Activated CD4-positive, alpha-beta T cell treated with anti-CD3 and anti-CD28 coated beads for 36 hours (primary cell): ENCODE data around the gene LRRFIP1. TPM values are rescaled to one million over a fixed set of nuclear protein-coding genes. Genes with fewer than 3 reads are reported as not detected.

Experiments used
- ATAC-seq: fragments of 200-7000 bp; cut with Tn5 transposase; one replicate; pipeline ENCODE4 v1.10.0; 2021; ENCODE audit warnings: mild to moderate bottlenecking, moderate library complexity
- CTCF ChIA-PET: fragments of 350-600 bp; sonication (Branson Sonifier 250); formaldehyde crosslinking; loops from one replicate; lab custom pipeline; 2021; ENCODE audit warnings: antibody characterized with exemption; lab: Charles Lee
- POLR2A ChIA-PET: fragments of 350-600 bp; sonication (Branson Sonifier 250); formaldehyde crosslinking; loops from one replicate; lab custom pipeline; 2021; ENCODE audit warnings: antibody characterized with exemption, inconsistent platforms; lab: Charles Lee
- DNase-seq: peaks from one replicate; pipeline ENCODE4 v3.0.0-alpha.2; 2020
- H3K27ac Mint-ChIP-seq: one replicate; pipeline ENCODE4 v1.8.0; 2021; ENCODE audit warnings: mixed read lengths
- H3K27me3 Mint-ChIP-seq: one replicate; pipeline ENCODE4 v1.8.0; 2021; ENCODE audit warnings: mixed read lengths
- H3K36me3 Mint-ChIP-seq: one replicate; pipeline ENCODE4 v1.8.0; 2021; ENCODE audit warnings: low read depth, mixed read lengths
- H3K4me1 Mint-ChIP-seq: one replicate; pipeline ENCODE4 v1.8.0; 2021; ENCODE audit warnings: mixed read lengths
- H3K4me3 Mint-ChIP-seq: one replicate; pipeline ENCODE4 v1.8.0; 2021; ENCODE audit warnings: mild to moderate bottlenecking, moderate library complexity, mixed read lengths
- H3K9me3 Mint-ChIP-seq: one replicate; pipeline ENCODE4 v1.8.0; 2021; ENCODE audit warnings: low read depth, mixed read lengths
- intact Hi-C, 2 experiments: fragments of 100-400 bp; cut with DNase I in 1 of 2; cut with micrococcal nuclease in 1 of 2; formaldehyde crosslinking; loops; one replicate each; pipeline versions ENCODE4 v1.14.2 to v1.15.1; 2022 to 2024; cut with DNase I, micrococcal nuclease
- total RNA-seq, 2 experiments: library from RNA; stranded (reverse); gene quantifications; one replicate each; pipeline ENCODE4 v1.2.3, GENCODE V29; 2021

Gene LRRFIP1
- total RNA-seq, 2 experiments from 2014 or later, result 234 to 235 TPM

DNA sequence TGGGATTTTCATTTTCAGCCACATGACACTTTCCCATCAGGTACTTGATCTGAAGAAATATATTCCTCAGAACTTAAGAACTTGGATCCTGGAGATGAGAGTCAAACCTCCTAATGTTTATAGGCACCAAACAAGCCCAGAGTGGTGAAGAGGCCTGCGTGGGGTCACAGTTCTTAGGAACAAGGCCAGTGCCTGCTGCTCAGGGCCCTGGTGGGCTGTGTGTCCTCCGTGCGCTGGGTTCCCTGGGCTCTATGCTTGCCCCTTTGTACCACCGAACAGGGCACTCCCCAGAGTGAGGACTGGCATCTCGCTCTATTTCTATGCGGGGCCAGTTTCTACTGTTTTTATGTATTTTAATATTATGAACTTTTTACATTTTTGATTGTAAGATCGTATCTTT, 95.2 kb downstream of the LRRFIP1 start:
- no peak for DNase-seq
- CTCF ChIA-PET, result interaction anchor here (0.7 to 0.9 kb wide), 2 partner anchors 49 to 1951 kb away, joined by 4 to 5 read pairs; no protein-coding TSS in a partner anchor
- intact Hi-C loops, result no loop called here
- Mint-ChIP-seq H3K27ac (no peak overlapping the region), H3K4me3 (no peak overlapping the region), H3K36me3 (peaks cover 36% of the 10 kb centered on the region), H3K4me1 (peaks cover 55% of the 10 kb centered on the region), H3K9me3 (no peaks in the 10 kb centered on the region), H3K27me3 (no peaks in the 10 kb centered on the region)
- no peak for ATAC-seq
- POLR2A ChIA-PET, result interaction anchor here (0.7 kb wide), 1 partner anchor 9 kb away, joined by 3 read pairs; no protein-coding TSS in a partner anchor

DNA sequence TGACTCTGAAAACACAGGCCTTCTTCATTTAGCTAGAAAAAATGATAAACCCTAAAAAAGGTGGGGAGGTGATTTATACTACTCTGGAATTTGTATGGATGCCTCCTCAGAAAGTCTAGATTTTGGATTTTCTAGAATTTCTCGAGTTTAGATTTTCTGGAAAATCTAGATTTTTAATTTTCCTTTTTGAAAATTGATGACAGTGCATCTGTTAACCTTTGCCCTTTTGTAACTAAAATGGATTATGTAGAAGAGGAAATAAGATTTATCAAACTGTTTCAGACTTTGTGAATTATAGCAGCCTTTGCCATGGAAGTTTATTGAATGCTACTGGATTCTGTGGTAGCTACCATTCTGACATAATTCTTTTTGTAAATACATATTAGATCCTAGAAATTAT, 95.6 kb downstream of the LRRFIP1 start:
- POLR2A ChIA-PET, result interaction anchor here (0.7 kb wide), 1 partner anchor 9 kb away, joined by 3 read pairs; no protein-coding TSS in a partner anchor
- ATAC-seq, result no peak
- H3K9me3 Mint-ChIP-seq, result no peaks in the 10 kb centered on the region

GRCh38 chr2:237723602-237724001, 96.2 kb downstream of the LRRFIP1 start:
- ATAC-seq, result peak; percentile 41
- no peak overlapping the region for H3K4me3 Mint-ChIP-seq
- POLR2A ChIA-PET, result interaction anchor here (0.7 kb wide), 1 partner anchor 8 kb away, joined by 3 read pairs; no protein-coding TSS in a partner anchor

More for the DNA sequence above, 95.6 kb downstream of the LRRFIP1 start:
- Mint-ChIP-seq H3K27ac (no peak overlapping the region), H3K27me3 (no peaks in the 10 kb centered on the region), H3K4me3 (no peak overlapping the region), H3K36me3 (peaks cover 33% of the 10 kb centered on the region), H3K4me1 (peaks cover 59% of the 10 kb centered on the region)
- DNase-seq, result no peak
- CTCF ChIA-PET, result interaction anchor here (0.7 to 0.9 kb wide), 2 partner anchors 50 to 1951 kb away, joined by 4 to 5 read pairs; no protein-coding TSS in a partner anchor
- intact Hi-C loops, result no loop called here

GRCh38 chr2:237724811-237725478, 97.6 kb downstream of the LRRFIP1 start:
- CTCF ChIA-PET, result interaction anchor here (1.0 to 1.5 kb wide), 3 partner anchors 17 to 20 kb away, joined by 3 to 7 read pairs (median 5); no protein-coding TSS in a partner anchor
- intact Hi-C loops, result no loop called here
- H3K4me1 Mint-ChIP-seq, result peaks cover 65% of the 10 kb centered on the region
- POLR2A ChIA-PET, result interaction anchor here (0.6 kb wide), 1 partner anchor 418 kb away, joined by 5 read pairs; no protein-coding TSS in a partner anchor
- H3K27me3 Mint-ChIP-seq, result no peaks in the 10 kb centered on the region
- H3K4me3 Mint-ChIP-seq, result no peak overlapping the region
- H3K9me3 Mint-ChIP-seq, result no peaks in the 10 kb centered on the region
- H3K27ac Mint-ChIP-seq, result no peak overlapping the region
- ATAC-seq (no peak), DNase-seq (no peak)
- peaks cover 25% of the 10 kb centered on the region for H3K36me3 Mint-ChIP-seq

More at GRCh38 chr2:237723602-237724001, 96.2 kb downstream of the LRRFIP1 start:
- intact Hi-C loops, result no loop called here
- H3K4me1 Mint-ChIP-seq, result peaks cover 56% of the 10 kb centered on the region
- H3K36me3 Mint-ChIP-seq, result peaks cover 30% of the 10 kb centered on the region
- H3K27ac Mint-ChIP-seq, result peak overlapping the region; percentile 19
- CTCF ChIA-PET, result interaction anchor here (0.7 to 1.5 kb wide), 4 partner anchors 16 to 1950 kb away, joined by 4 to 7 read pairs (median 5); no protein-coding TSS in a partner anchor
- DNase-seq, result peak; percentile 45
- no peaks in the 10 kb centered on the region for H3K9me3 Mint-ChIP-seq
- H3K27me3 Mint-ChIP-seq, result no peaks in the 10 kb centered on the region

GRCh38 chr2:237725661-237726060, 98.3 kb downstream of the LRRFIP1 start:
- Mint-ChIP-seq H3K36me3 (peaks cover 24% of the 10 kb centered on the region), H3K9me3 (no peaks in the 10 kb centered on the region), H3K4me1 (peaks cover 70% of the 10 kb centered on the region), H3K27ac (no peak overlapping the region), H3K4me3 (no peak overlapping the region), H3K27me3 (no peaks in the 10 kb centered on the region)
- DNase-seq (no peak), ATAC-seq (no peak)
- intact Hi-C loops, result no loop called here
- CTCF ChIA-PET, result interaction anchor here (1.0 kb wide), 2 partner anchors 17 to 20 kb away, joined by 3 to 4 read pairs; no protein-coding TSS in a partner anchor
- POLR2A ChIA-PET, result no interaction called here

DNA sequence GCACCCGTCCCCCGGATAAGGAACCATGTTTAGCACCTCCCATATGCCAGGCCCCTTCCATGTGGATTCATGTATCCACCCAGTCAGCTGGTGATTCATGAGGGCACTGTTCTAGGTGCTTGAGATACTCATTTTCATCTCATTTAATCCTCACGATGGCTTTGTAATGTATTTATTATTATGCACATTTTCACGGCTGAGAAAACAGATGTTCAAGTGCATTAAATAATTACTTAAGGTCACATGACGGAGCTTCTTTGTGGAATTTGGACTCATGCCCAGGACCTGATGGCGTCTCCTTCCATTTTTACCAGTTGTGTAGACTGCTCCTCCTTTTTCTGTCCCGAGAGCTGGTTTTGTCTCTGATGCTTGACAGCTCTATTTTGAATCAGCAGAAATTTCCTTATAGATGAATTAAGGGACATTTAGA, 99.0 kb downstream of the LRRFIP1 start:
- Mint-ChIP-seq H3K27ac (no peak overlapping the region), H3K4me1 (peaks cover 72% of the 10 kb centered on the region), H3K27me3 (no peaks in the 10 kb centered on the region), H3K9me3 (no peaks in the 10 kb centered on the region), H3K4me3 (no peak overlapping the region), H3K36me3 (peaks cover 23% of the 10 kb centered on the region)
- no peak for ATAC-seq
- ChIA-PET CTCF (interaction anchor here (1.0 to 2.2 kb wide), 4 partner anchors 13 to 54 kb away, joined by 3 to 9 read pairs (median 4); no protein-coding TSS in a partner anchor), POLR2A (no interaction called here)
- intact Hi-C loops, result no loop called here
- no peak for DNase-seq

- Mint-ChIP-seq H3K27ac (no peak overlapping the region), H3K4me1 (peaks cover 71% of the 10 kb centered on the region)
These were observed 100.0 kb downstream of the LRRFIP1 start for GRCh38 chr2:237727363-237727762.

GRCh38 chr2:237729681-237730475, 102.5 kb downstream of the LRRFIP1 start:
- intact Hi-C loops, result loop anchor here (2.0 kb wide), 2 partner anchors 29 to 57 kb away; no protein-coding TSS in a partner anchor
- Mint-ChIP-seq H3K4me3 (no peak overlapping the region), H3K27me3 (no peaks in the 10 kb centered on the region), H3K27ac (peak overlapping the region; percentile 32), H3K4me1 (peaks cover 73% of the 10 kb centered on the region), H3K36me3 (peaks cover 25% of the 10 kb centered on the region), H3K9me3 (no peaks in the 10 kb centered on the region)
- ChIA-PET POLR2A (interaction anchor here (1.7 to 3.0 kb wide), 2 partner anchors 22 to 32 kb away, joined by 6 to 7 read pairs; no protein-coding TSS in a partner anchor), CTCF (interaction anchor here (1.0 to 4.5 kb wide), 4 partner anchors 16 to 58 kb away, joined by 3 to 28 read pairs (median 4); no protein-coding TSS in a partner anchor)
- DNase-seq (no peak), ATAC-seq (no peak)

More at GRCh38 chr2:237727363-237727762, 100.0 kb downstream of the LRRFIP1 start:
- DNase-seq (no peak), ATAC-seq (no peak)
- H3K4me3 Mint-ChIP-seq, result no peak overlapping the region
- peaks cover 29% of the 10 kb centered on the region for H3K36me3 Mint-ChIP-seq
- H3K9me3 Mint-ChIP-seq, result no peaks in the 10 kb centered on the region
- ChIA-PET CTCF (interaction anchor here (1.1 to 2.2 kb wide), 6 partner anchors 14 to 214 kb away, joined by 3 to 9 read pairs (median 3); no protein-coding TSS in a partner anchor), POLR2A (no interaction called here)
- no peaks in the 10 kb centered on the region for H3K27me3 Mint-ChIP-seq
- intact Hi-C loops, result no loop called here

DNA sequence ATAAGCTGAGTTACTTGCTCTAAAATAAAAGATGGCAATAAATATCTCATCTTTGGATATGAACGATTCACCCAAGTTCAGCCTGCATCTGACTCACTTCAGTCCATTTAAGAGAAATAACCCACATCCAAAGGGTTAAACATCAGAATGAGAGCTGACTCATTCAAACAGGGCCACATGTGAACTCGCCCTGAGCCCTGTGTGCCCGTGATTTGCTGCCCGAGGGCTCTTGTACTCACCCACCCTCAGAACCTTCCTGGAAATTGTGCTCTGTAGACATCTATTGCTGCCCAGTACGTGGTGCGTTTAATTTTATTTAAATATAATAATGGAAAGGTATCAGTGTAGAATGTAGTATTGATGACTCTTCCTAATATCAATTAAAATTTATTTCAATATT, 104.3 kb downstream of the LRRFIP1 start:
- no peaks in the 10 kb centered on the region for H3K9me3 Mint-ChIP-seq
- H3K27ac Mint-ChIP-seq, result peak overlapping the region; percentile 96
- POLR2A ChIA-PET, result interaction anchor here (0.5 to 3.0 kb wide), 6 partner anchors 9 to 58 kb away, joined by 3 to 7 read pairs (median 4); no protein-coding TSS in a partner anchor
- H3K4me1 Mint-ChIP-seq, result peaks cover 64% of the 10 kb centered on the region
- peak; percentile 77 for DNase-seq
- CTCF ChIA-PET, result interaction anchor here (1.0 to 4.5 kb wide), 7 partner anchors 11 to 160 kb away, joined by 4 to 28 read pairs (median 5); no protein-coding TSS in a partner anchor
- peak overlapping the region; percentile 43 for H3K4me3 Mint-ChIP-seq
- H3K27me3 Mint-ChIP-seq, result no peaks in the 10 kb centered on the region
- H3K36me3 Mint-ChIP-seq, result peaks cover 29% of the 10 kb centered on the region
- intact Hi-C loops, result loop anchor here (1.0 to 2.0 kb wide), 5 partner anchors 29 to 59 kb away; no protein-coding TSS in a partner anchor
- ATAC-seq, result peak; percentile 98

GRCh38 chr2:237732070-237732469, 104.7 kb downstream of the LRRFIP1 start:
- peak overlapping the region; percentile 40 for H3K27ac Mint-ChIP-seq
- no peak for ATAC-seq
- H3K4me3 Mint-ChIP-seq, result no peak overlapping the region
- CTCF ChIA-PET, result interaction anchor here (1.0 to 4.5 kb wide), 6 partner anchors 11 to 161 kb away, joined by 5 to 28 read pairs (median 6); no protein-coding TSS in a partner anchor
- no peaks in the 10 kb centered on the region for H3K9me3 Mint-ChIP-seq
- intact Hi-C loops, result no loop called here
- H3K36me3 Mint-ChIP-seq, result peaks cover 28% of the 10 kb centered on the region
- DNase-seq, result no peak
- peaks cover 60% of the 10 kb centered on the region for H3K4me1 Mint-ChIP-seq
- H3K27me3 Mint-ChIP-seq, result no peaks in the 10 kb centered on the region
- POLR2A ChIA-PET, result interaction anchor here (0.5 to 3.0 kb wide), 7 partner anchors 9 to 460 kb away, joined by 3 to 7 read pairs (median 4); no protein-coding TSS in a partner anchor
